ENCODE results near the gene ESR2. TPM values are rescaled to one million over a fixed set of nuclear protein-coding genes. Genes with fewer than 3 reads are reported as not detected.

ESR2 gene
- polyA plus RNA-seq, 3 donors, result 0.04 TPM; not detected in 2

DNA sequence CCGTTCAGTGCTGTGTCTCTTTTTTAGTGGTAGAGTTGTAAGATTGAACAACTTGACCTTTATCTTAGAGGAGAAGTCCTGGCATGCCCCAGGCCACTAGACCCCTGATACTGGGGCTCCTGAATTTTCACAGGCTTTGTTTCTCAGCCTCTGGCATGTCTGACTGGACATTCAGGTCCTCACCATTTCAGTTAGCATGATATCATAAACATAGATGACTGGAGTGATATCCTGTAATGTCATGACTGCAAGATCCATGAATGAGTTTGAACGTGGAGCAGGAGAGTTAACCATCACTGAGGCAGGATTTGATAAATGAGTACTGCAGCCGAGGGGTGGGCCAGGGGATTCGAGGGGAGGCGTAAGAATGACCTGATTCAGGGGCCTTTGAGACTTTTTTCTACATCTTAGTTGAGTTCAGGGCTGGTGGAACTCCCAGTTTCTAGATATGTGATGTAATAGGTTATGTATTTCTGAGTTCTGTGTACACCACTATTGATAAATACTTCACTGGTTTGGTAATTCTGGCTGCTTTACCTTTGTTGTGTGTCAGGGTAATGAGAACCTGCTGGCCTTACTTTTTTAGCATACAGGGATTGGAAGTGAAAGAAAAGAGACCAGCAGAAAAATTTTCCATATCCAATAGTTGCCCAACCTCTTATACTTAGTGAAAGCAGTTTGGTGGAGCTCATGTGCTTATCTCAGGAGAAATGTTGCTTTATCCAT, 224.4 kb downstream of the ESR2 start:
- Histone ChIP-seq H3K4me2 (replicated peaks; ENCODE audit: extremely low read depth, low read length, poor library complexity, severe bottlenecking) (no peak overlapping the region), H3K9ac (ENCODE audit: insufficient read depth, low read length, poor library complexity, severe bottlenecking) (no peak overlapping the region), H3K4me1 (ENCODE audit: control insufficient read depth in 1 of 2, insufficient read depth in 2 of 2, low read length in 2 of 2) (no peaks in the 10 kb centered on the region), H3K79me2 (ENCODE audit: insufficient read depth, low read length) (no peaks in the 10 kb centered on the region), H3K36me3 (replicated peaks in 1 of 2; ENCODE audit: control insufficient read depth in 1 of 2, insufficient read depth in 2 of 2, low read length in 2 of 2) (no peaks in the 10 kb centered on the region), H3K27ac (ENCODE audit: low read depth in 1 of 2, low read length in 2 of 2) (no peak overlapping the region), H2AFZ (ENCODE audit: insufficient read depth, low read depth, low read length, poor library complexity, severe bottlenecking) (no peak overlapping the region), H4K20me1 (ENCODE audit: insufficient read depth, low read length) (no peaks in the 10 kb centered on the region), H3K4me3 (replicated peaks in 1 of 3; ENCODE audit: low read depth in 2 of 3, low read length in 3 of 3) (no peak overlapping the region), H3K9me3 (replicated peaks in 1 of 2; ENCODE audit: control insufficient read depth in 1 of 2, insufficient read depth in 1 of 2, low read length in 2 of 2) (no peaks in the 10 kb centered on the region), H3K27me3 (ENCODE audit: control insufficient read depth in 2 of 2, insufficient read depth in 2 of 2, low read length in 2 of 2) (no peaks in the 10 kb centered on the region)
- Mint-ChIP-seq H3K4me3 (no peak overlapping the region), H3K27ac (peak overlapping the region in 1 of 7 donors; percentile 29), H3K36me3 (no peaks in the 10 kb centered on the region), H3K9me3 (peaks cover 0 to 2% (median 0%) of the 10 kb centered on the region in 7 donors), H3K27me3 (ENCODE audit: low read depth in 3 of 3) (peaks cover 0 to 3% (median 2%) of the 10 kb centered on the region in 3 donors), H3K4me1 (no peaks in the 10 kb centered on the region)
- no peak for DNase-seq
- 86% methylated on average over 4 of the region's 5 CpGs for WGBS (ENCODE audit: insufficient coverage)
- TF ChIP-seq, protein P1, sequence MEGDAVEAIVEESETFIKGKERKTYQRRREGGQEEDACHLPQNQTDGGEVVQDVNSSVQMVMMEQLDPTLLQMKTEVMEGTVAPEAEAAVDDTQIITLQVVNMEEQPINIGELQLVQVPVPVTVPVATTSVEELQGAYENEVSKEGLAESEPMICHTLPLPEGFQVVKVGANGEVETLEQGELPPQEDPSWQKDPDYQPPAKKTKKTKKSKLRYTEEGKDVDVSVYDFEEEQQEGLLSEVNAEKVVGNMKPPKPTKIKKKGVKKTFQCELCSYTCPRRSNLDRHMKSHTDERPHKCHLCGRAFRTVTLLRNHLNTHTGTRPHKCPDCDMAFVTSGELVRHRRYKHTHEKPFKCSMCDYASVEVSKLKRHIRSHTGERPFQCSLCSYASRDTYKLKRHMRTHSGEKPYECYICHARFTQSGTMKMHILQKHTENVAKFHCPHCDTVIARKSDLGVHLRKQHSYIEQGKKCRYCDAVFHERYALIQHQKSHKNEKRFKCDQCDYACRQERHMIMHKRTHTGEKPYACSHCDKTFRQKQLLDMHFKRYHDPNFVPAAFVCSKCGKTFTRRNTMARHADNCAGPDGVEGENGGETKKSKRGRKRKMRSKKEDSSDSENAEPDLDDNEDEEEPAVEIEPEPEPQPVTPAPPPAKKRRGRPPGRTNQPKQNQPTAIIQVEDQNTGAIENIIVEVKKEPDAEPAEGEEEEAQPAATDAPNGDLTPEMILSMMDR (IDR thresholded peaks at IDR 0.05), result no peak
- intact Hi-C loops (cut with micrococcal nuclease), result no loop called here

DNA sequence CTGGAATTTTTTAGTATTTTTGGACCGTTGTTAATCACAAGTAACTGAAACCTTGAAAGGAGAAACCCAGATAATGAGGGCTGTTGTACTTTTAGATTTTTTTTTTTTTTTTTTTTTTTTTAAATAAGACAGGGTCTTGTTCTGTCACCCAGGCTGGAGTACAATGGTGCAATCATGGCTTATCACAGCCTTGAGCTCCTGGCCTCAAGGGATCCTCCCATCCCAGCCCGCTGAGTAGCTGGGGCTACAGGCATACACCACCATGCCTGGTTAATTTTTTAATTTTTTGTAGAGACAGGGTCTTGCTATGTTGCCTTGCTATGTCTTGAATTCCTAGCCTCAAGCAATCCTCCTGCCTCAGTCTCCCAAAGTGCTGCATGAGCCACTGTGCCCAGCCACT, 229.7 kb downstream of the ESR2 start:
- no peaks in the 10 kb centered on the region for H3K79me2 ChIP-seq (ENCODE audit: insufficient read depth, low read length)
- H3K4me1 Mint-ChIP-seq, result no peaks in the 10 kb centered on the region
- H3K9me3 ChIP-seq (replicated peaks in 1 of 2; ENCODE audit: control insufficient read depth in 1 of 2, insufficient read depth in 1 of 2, low read length in 2 of 2), result no peaks in the 10 kb centered on the region
- H3K27ac Mint-ChIP-seq, result no peak overlapping the region
- TF ChIP-seq, protein P1 (IDR thresholded peaks at IDR 0.05), result no peak
- no peak overlapping the region for H3K4me2 ChIP-seq (replicated peaks; ENCODE audit: extremely low read depth, low read length, poor library complexity, severe bottlenecking)
- no peaks in the 10 kb centered on the region for H3K36me3 ChIP-seq (replicated peaks in 1 of 2; ENCODE audit: control insufficient read depth in 1 of 2, insufficient read depth in 2 of 2, low read length in 2 of 2)
- no peaks in the 10 kb centered on the region for H3K27me3 ChIP-seq (ENCODE audit: control insufficient read depth in 2 of 2, insufficient read depth in 2 of 2, low read length in 2 of 2)
- WGBS (ENCODE audit: insufficient coverage), result no CpG with 5 or more reads among the region's 2 CpGs
- no peaks in the 10 kb centered on the region for H3K9me3 Mint-ChIP-seq
- DNase-seq, result no peak
- H3K9ac ChIP-seq (ENCODE audit: insufficient read depth, low read length, poor library complexity, severe bottlenecking), result no peak overlapping the region
- H3K27me3 Mint-ChIP-seq (ENCODE audit: low read depth in 3 of 3), result peaks cover 1 to 6% (median 4%) of the 10 kb centered on the region in 3 donors
- H2AFZ ChIP-seq (ENCODE audit: insufficient read depth, low read depth, low read length, poor library complexity, severe bottlenecking), result no peak overlapping the region
- no peaks in the 10 kb centered on the region for H3K36me3 Mint-ChIP-seq
- no peak overlapping the region for H3K4me3 ChIP-seq (replicated peaks in 1 of 3; ENCODE audit: low read depth in 2 of 3, low read length in 3 of 3)
- H3K4me1 ChIP-seq (ENCODE audit: control insufficient read depth in 1 of 2, insufficient read depth in 2 of 2, low read length in 2 of 2), result no peaks in the 10 kb centered on the region
- no peaks in the 10 kb centered on the region for H4K20me1 ChIP-seq (ENCODE audit: insufficient read depth, low read length)
- H3K4me3 Mint-ChIP-seq, result no peak overlapping the region
- no peak overlapping the region for H3K27ac ChIP-seq (ENCODE audit: low read depth in 1 of 2, low read length in 2 of 2)
- intact Hi-C loops (cut with micrococcal nuclease), result no loop called here

All from CD14-positive monocyte (primary cell).